Measurements from ENCODE around the gene HOXC4. TPM values are rescaled to one million over a fixed set of nuclear protein-coding genes. Genes with fewer than 3 reads are reported as not detected.
A peak's percentile ranks its signal among the peaks of the same experiment; 100 is the strongest.
"Not testable (repeated sequence)": the region's sequence is repeated elsewhere in the genome, so short reads cannot be mapped to it uniquely, and the experiment has no call there.

The HOXC4 gene
- total and polyA plus RNA-seq, 10 donors: 0.49 to 2.6 (median 1.4) TPM

- Histone ChIP-seq H3K36me3 (no peaks in the 10 kb centered on the region), H3K4me3 (no peak overlapping the region), H3K9me3 (no peaks in the 10 kb centered on the region), H3K4me1 (no peaks in the 10 kb centered on the region), H3K27ac (no peak overlapping the region), H3K27me3 (replicated peaks in 1 of 7) (peaks cover 0 to 48% (median 0%) of the 10 kb centered on the region in 7 donors)
- TF ChIP-seq POLR2A (IDR thresholded peaks at IDR 0.05): no peak
- no peak for TF ChIP-seq CTCF (IDR thresholded peaks at IDR 0.05 in 8 of 11, conservative IDR thresholded peaks at IDR 0.05 in 3 of 11)
- TF ChIP-seq POLR2AphosphoS5 (IDR thresholded peaks at IDR 0.05): no peak
- intact Hi-C loops (cut with DNase I; ENCODE audit: low total_unique reads): no loop called here
- DNase-seq: no peak
- WGBS, 5 donors: 72 to 79% (median 78%) methylated on average over 6 of the region's 6 CpGs
These were observed 20.7 kb downstream of the HOXC4 start for GRCh38 chr12:54074308-54074707.

- H3K36me3 ChIP-seq: no peaks in the 10 kb centered on the region
- no peak overlapping the region for H3K27ac ChIP-seq
- TF ChIP-seq CTCF (IDR thresholded peaks at IDR 0.05 in 8 of 11, conservative IDR thresholded peaks at IDR 0.05 in 3 of 11): no peak
- TF ChIP-seq POLR2A (IDR thresholded peaks at IDR 0.05): no peak
- TF ChIP-seq POLR2AphosphoS5 (IDR thresholded peaks at IDR 0.05): no peak
- H3K4me3 ChIP-seq: no peak overlapping the region
- H3K4me1 ChIP-seq: peaks cover 0 to 3% (median 0%) of the 10 kb centered on the region in 6 donors
- intact Hi-C loops (cut with DNase I; ENCODE audit: low total_unique reads): no loop called here
- peaks cover 0 to 39% (median 0%) of the 10 kb centered on the region in 7 donors for H3K27me3 ChIP-seq (replicated peaks in 1 of 7)
- 55 to 66% (median 58%) methylated on average over 6 of the region's 6 CpGs for whole genome bisulfite sequencing, 5 donors
- no peaks in the 10 kb centered on the region for H3K9me3 ChIP-seq
- DNase-seq: no peak
These were observed 21.8 kb downstream of the HOXC4 start for GRCh38 chr12:54075409-54075808.

GRCh38 chr12:54075974-54076373, 22.3 kb downstream of the HOXC4 start:
- intact Hi-C loops (cut with DNase I; ENCODE audit: low total_unique reads): no loop called here
- Histone ChIP-seq H3K4me3 (no peak overlapping the region), H3K27ac (no peak overlapping the region), H3K4me1 (peaks cover 0 to 5% (median 0%) of the 10 kb centered on the region in 6 donors), H3K9me3 (no peaks in the 10 kb centered on the region), H3K27me3 (replicated peaks in 1 of 7) (peaks cover 0 to 34% (median 0%) of the 10 kb centered on the region in 7 donors), H3K36me3 (no peaks in the 10 kb centered on the region)
- DNase-seq: no peak
- no peak for TF ChIP-seq POLR2A (IDR thresholded peaks at IDR 0.05)
- no peak for TF ChIP-seq CTCF (IDR thresholded peaks at IDR 0.05 in 8 of 11, conservative IDR thresholded peaks at IDR 0.05 in 3 of 11)
- TF ChIP-seq POLR2AphosphoS5 (IDR thresholded peaks at IDR 0.05): no peak

- H3K4me3 ChIP-seq; intact Hi-C loops (cut with DNase I; ENCODE audit: low total_unique reads); DNase-seq; H3K27ac ChIP-seq; H3K36me3 ChIP-seq; H3K9me3 ChIP-seq: not testable (repeated sequence)
- Histone ChIP-seq H3K27me3 (replicated peaks in 1 of 7) (peaks cover 0 to 17% (median 0%) of the 10 kb centered on the region in 7 donors), H3K4me1 (peaks cover 0 to 12% (median 5%) of the 10 kb centered on the region in 6 donors)
- 78 to 90% (median 78%) methylated on average over 10 of the region's 10 CpGs for WGBS, 5 donors
These were observed 24.2 kb downstream of the HOXC4 start for GRCh38 chr12:54077843-54078242.

GRCh38 chr12:54079115-54079514, 25.5 kb downstream of the HOXC4 start:
- Histone ChIP-seq H3K4me1 (peaks cover 0 to 14% (median 8%) of the 10 kb centered on the region in 6 donors), H3K27me3 (replicated peaks in 1 of 7) (peaks cover 0 to 17% (median 0%) of the 10 kb centered on the region in 7 donors)
- H3K9me3 ChIP-seq; intact Hi-C loops (cut with DNase I; ENCODE audit: low total_unique reads); H3K36me3 ChIP-seq; H3K27ac ChIP-seq; H3K4me3 ChIP-seq; DNase-seq: not testable (repeated sequence)
- WGBS, 5 donors: 66 to 80% (median 77%) methylated on average over 9 of the region's 9 CpGs

GRCh38 chr12:54080008-54080924, 26.6 kb downstream of the HOXC4 start:
- peaks cover 0 to 22% (median 0%) of the 10 kb centered on the region in 7 donors for H3K27me3 ChIP-seq (replicated peaks in 1 of 7)
- H3K4me3 ChIP-seq; intact Hi-C loops (cut with DNase I; ENCODE audit: low total_unique reads); H3K9me3 ChIP-seq; DNase-seq; H3K36me3 ChIP-seq: not testable (repeated sequence)
- 75 to 94% (median 80%) methylated on average over 19 of the region's 19 CpGs for WGBS, 5 donors
- peaks cover 0 to 14% (median 8%) of the 10 kb centered on the region in 6 donors for H3K4me1 ChIP-seq
- H3K27ac ChIP-seq: peak overlapping the region in 3 of 8 donors; percentile 80 to 84 (median 81)

- WGBS, 5 donors: 8 to 28% (median 17%) methylated on average over 13 to 16 of the region's 16 CpGs
- intact Hi-C loops (cut with DNase I; ENCODE audit: low total_unique reads); H3K36me3 ChIP-seq; H3K9me3 ChIP-seq: not testable (repeated sequence)
- peaks cover 0 to 14% (median 8%) of the 10 kb centered on the region in 6 donors for H3K4me1 ChIP-seq
- H3K27me3 ChIP-seq (replicated peaks in 1 of 7): peaks cover 0 to 22% (median 0%) of the 10 kb centered on the region in 7 donors
- H3K27ac ChIP-seq: peak overlapping the region in 5 of 8 donors; percentile 70 to 85 (median 81)
- H3K4me3 ChIP-seq: peak overlapping the region in 4 of 8 donors; percentile 12 to 63 (median 33)
- peak; percentile 60 for DNase-seq
These were observed 27.4 kb downstream of the HOXC4 start for GRCh38 chr12:54081053-54081514.

All from spleen (tissue), 11 donors.